Mesenchymal stem cell (in vitro differentiated cells and primary cell): ENCODE measurements around the gene EPGN.

Experiments
- DNase-seq: peaks from one replicate; pipeline ENCODE4 v3.0.0-alpha.2; 2013
- H2AFZ ChIP-seq: one replicate; pipeline ENCODE4 v1.6.1; 2013; ENCODE audit warnings: low read depth, mild to moderate bottlenecking, control low read depth, inconsistent platforms, low read length, moderate library complexity
- H2AK5ac ChIP-seq: 2 replicates; pipeline ENCODE4 v1.6.1; 2013; ENCODE audit warnings: low read length, moderate library complexity, mild to moderate bottlenecking, inconsistent platforms; ENCODE audit not compliant: severe bottlenecking
- H2BK120ac ChIP-seq: one replicate; pipeline ENCODE4 v1.6.1; 2013; ENCODE audit warnings: low read depth, mild to moderate bottlenecking, inconsistent platforms, low read length, moderate library complexity
- H2BK12ac ChIP-seq, 2 experiments: one replicate each; pipeline ENCODE4 v1.6.1; 2013; ENCODE audit warnings: inconsistent platforms in 2 of 2, low read length in 2 of 2, mild to moderate bottlenecking in 2 of 2, moderate library complexity in 2 of 2, control low read depth in 1 of 2
- H2BK15ac ChIP-seq: one replicate; pipeline ENCODE4 v1.6.1; 2013; ENCODE audit warnings: mild to moderate bottlenecking, low read depth, inconsistent platforms; ENCODE audit not compliant: poor library complexity, severe bottlenecking
- H2BK5ac ChIP-seq: 2 replicates; pipeline ENCODE4 v1.6.1; 2013; ENCODE audit warnings: low read depth, mild to moderate bottlenecking, low read length, control low read depth, inconsistent platforms; ENCODE audit not compliant: poor library complexity, severe bottlenecking
- H3K14ac ChIP-seq, 2 experiments: one replicate each; pipeline ENCODE4 v1.6.1; 2013; ENCODE audit warnings: inconsistent platforms in 2 of 2, low read length in 2 of 2, control low read depth in 1 of 2, mild to moderate bottlenecking in 1 of 2, moderate library complexity in 1 of 2
- H3K18ac ChIP-seq, 2 experiments: one replicate each; pipeline ENCODE4 v1.6.1; 2013; ENCODE audit warnings: inconsistent platforms in 2 of 2, low read length in 2 of 2, control low read depth in 1 of 2, low read depth in 1 of 2, mild to moderate bottlenecking in 1 of 2
- H3K23ac ChIP-seq, 2 experiments: one replicate each; pipeline ENCODE4 v1.6.1; 2013; ENCODE audit warnings: inconsistent platforms in 2 of 2, low read length in 2 of 2, mild to moderate bottlenecking in 2 of 2, moderate library complexity in 2 of 2, control low read depth in 1 of 2
- H3K27ac ChIP-seq: 2 replicates; pipeline ENCODE4 v1.5.1; 2013; ENCODE audit warnings: mild to moderate bottlenecking, moderate library complexity, low read length, control low read depth, inconsistent platforms; ENCODE audit not compliant: poor library complexity, severe bottlenecking
- H3K27me3 ChIP-seq, 2 experiments: 2 replicates each; pipeline versions ENCODE4 v1.6.1 to v1.7.0; 2013; ENCODE audit warnings: low read length in 2 of 2, mild to moderate bottlenecking in 2 of 2, moderate library complexity in 2 of 2, control low read depth in 1 of 2, inconsistent platforms in 1 of 2; ENCODE audit not compliant: control insufficient read depth in 1 of 2, insufficient read depth in 1 of 2
- H3K36me3 ChIP-seq, 2 experiments: 2 replicates each; pipeline versions ENCODE4 v1.6.1 to v1.7.0; 2013; ENCODE audit warnings: low read length in 2 of 2, control low read depth in 1 of 2, inconsistent platforms in 1 of 2, low read depth in 1 of 2, mild to moderate bottlenecking in 1 of 2; ENCODE audit not compliant: insufficient read depth in 2 of 2, control insufficient read depth in 1 of 2
- H3K4ac ChIP-seq, 2 experiments: one replicate each; pipeline ENCODE4 v1.6.1; 2013; ENCODE audit warnings: inconsistent platforms in 2 of 2, low read length in 2 of 2, mild to moderate bottlenecking in 2 of 2, moderate library complexity in 2 of 2, control low read depth in 1 of 2, low read depth in 1 of 2
- H3K4me1 ChIP-seq: 2 replicates; pipeline ENCODE4 v1.6.1; 2013; ENCODE audit warnings: low read depth, low read length, control low read depth; ENCODE audit not compliant: control insufficient read depth, insufficient read depth
- H3K4me2 ChIP-seq: 2 replicates; pipeline ENCODE4 v1.6.1; 2013; ENCODE audit warnings: low read length, mild to moderate bottlenecking, inconsistent platforms; ENCODE audit not compliant: poor library complexity, severe bottlenecking
- H3K4me3 ChIP-seq, 2 experiments: 2 replicates each; pipeline versions ENCODE4 v1.5.1 to v1.7.0; 2013; ENCODE audit warnings: low read length in 2 of 2, mild to moderate bottlenecking in 2 of 2, control low read depth in 1 of 2, low read depth in 1 of 2; ENCODE audit not compliant: insufficient read depth in 1 of 2
- H3K79me1 ChIP-seq: replicated peaks from 2 replicates; pipeline ENCODE4 v1.6.1; 2013; ENCODE audit warnings: mild to moderate bottlenecking, control low read depth, low read length, inconsistent platforms; ENCODE audit not compliant: poor library complexity, severe bottlenecking
- H3K9ac ChIP-seq: 2 replicates; pipeline ENCODE4 v1.7.0; 2013; ENCODE audit warnings: mild to moderate bottlenecking, low read length, moderate library complexity
- H3K9me3 ChIP-seq: 2 replicates; pipeline ENCODE4 v1.7.0; 2013; ENCODE audit warnings: mild to moderate bottlenecking, low read length; ENCODE audit not compliant: control insufficient read depth
- H4K8ac ChIP-seq: one replicate; pipeline ENCODE4 v1.6.1; 2013; ENCODE audit warnings: inconsistent platforms, mild to moderate bottlenecking, low read length, moderate library complexity
- H4K91ac ChIP-seq: one replicate; pipeline ENCODE4 v1.6.1; 2013; ENCODE audit warnings: mild to moderate bottlenecking, low read length, inconsistent platforms
- WGBS: methylation state at CpG from one replicate; pipeline ENCODE4 v1.1.7; 2013; ENCODE audit warnings: mixed read lengths; 5-methylcytosine and 5-hydroxymethylcytosine counted together

EPGN gene

GRCh38 chr4:74362347-74362746, 54.1 kb downstream of the EPGN start:
- Histone ChIP-seq H2BK5ac (no peak overlapping the region), H3K14ac (no peak overlapping the region), H3K4me3 (no peak overlapping the region), H3K4me1 (peaks cover 10% of the 10 kb centered on the region), H2BK12ac (no peak overlapping the region), H3K18ac (no peak overlapping the region), H3K36me3 (no peaks in the 10 kb centered on the region), H3K27ac (no peak overlapping the region), H3K4me2 (no peak overlapping the region), H3K4ac (no peak overlapping the region), H2AK5ac (no peak overlapping the region), H4K91ac (no peak overlapping the region), H2BK120ac (no peak overlapping the region), H3K23ac (no peak overlapping the region), H3K27me3 (peaks cover 0 to 4% of the 10 kb centered on the region in 2 experiments), H3K79me1 (no peaks in the 10 kb centered on the region), H4K8ac (no peak overlapping the region), H3K9me3 (no peaks in the 10 kb centered on the region), H2BK15ac (no peak overlapping the region), H2AFZ (no peak overlapping the region), H3K9ac (no peak overlapping the region)
- no peak for DNase-seq
- WGBS: no CpG with 5 or more reads among the region's 3 CpGs

DNA sequence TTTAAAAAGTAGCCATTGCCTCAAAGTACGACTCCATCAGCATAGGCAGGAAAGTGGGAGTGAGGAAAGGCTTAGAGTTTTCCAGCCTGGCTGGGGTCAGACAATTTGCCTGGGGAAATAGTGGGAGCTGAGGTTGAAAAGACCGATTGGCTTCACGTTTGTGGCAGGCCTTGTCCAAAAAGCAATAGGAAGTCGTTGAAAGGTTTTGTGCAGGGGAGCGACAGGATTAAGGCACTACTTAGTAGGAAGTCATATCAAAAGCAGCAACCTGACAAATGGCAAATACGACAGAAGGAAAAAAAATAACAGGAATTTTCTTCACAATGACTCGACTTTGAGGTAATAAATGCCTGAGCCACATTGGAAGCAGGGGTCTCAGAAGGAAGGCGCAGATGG, 56.0 kb downstream of the EPGN start:
- Histone ChIP-seq H3K4me3 (peak overlapping the region in 1 of 2 experiments; percentile 85), H4K8ac (no peak overlapping the region), H3K27me3 (peaks cover 0 to 4% of the 10 kb centered on the region in 2 experiments), H4K91ac (no peak overlapping the region), H2BK12ac (no peak overlapping the region), H3K23ac (no peak overlapping the region), H3K18ac (no peak overlapping the region), H3K4me1 (peaks cover 10% of the 10 kb centered on the region), H3K9ac (peak overlapping the region; percentile 79), H3K36me3 (no peaks in the 10 kb centered on the region), H3K9me3 (no peaks in the 10 kb centered on the region), H3K4ac (peak overlapping the region in 1 of 2 experiments; percentile 43), H2BK120ac (no peak overlapping the region), H3K14ac (no peak overlapping the region), H2BK15ac (peak overlapping the region; percentile 91), H2BK5ac (no peak overlapping the region), H3K79me1 (no peaks in the 10 kb centered on the region), H2AK5ac (no peak overlapping the region), H2AFZ (peak overlapping the region; percentile 37), H3K4me2 (peak overlapping the region; percentile 100), H3K27ac (no peak overlapping the region)
- DNase-seq: no peak
- WGBS: 29% methylated on average over 8 of the region's 8 CpGs

- WGBS: 2% methylated on average over 40 of the region's 40 CpGs
- no peaks in the 10 kb centered on the region for H3K79me1 ChIP-seq
- H3K9me3 ChIP-seq: no peaks in the 10 kb centered on the region
- peak within 1 kb of the TSS; percentile 79 for H3K9ac ChIP-seq
- peak within 1 kb of the TSS; percentile 100 for H3K4me2 ChIP-seq
- peak within 1 kb of the TSS; percentile 67 to 85 for H3K4me3 ChIP-seq
- H3K14ac ChIP-seq: peak within 1 kb of the TSS in 1 of 2 experiments; percentile 91
- peak within 1 kb of the TSS; percentile 55 to 87 for H3K18ac ChIP-seq
- H2BK15ac ChIP-seq: peak within 1 kb of the TSS; percentile 91
- peak within 1 kb of the TSS; percentile 86 for H2AFZ ChIP-seq
- H2BK12ac ChIP-seq: peak within 1 kb of the TSS; percentile 54 to 99
- H2AK5ac ChIP-seq: no peak within 1 kb of the TSS
- peak within 1 kb of the TSS in 1 of 2 experiments; percentile 51 for H3K4ac ChIP-seq
- no peak within 1 kb of the TSS for H3K23ac ChIP-seq
- H4K8ac ChIP-seq: peak within 1 kb of the TSS; percentile 69
- no peaks in the 10 kb centered on the region for H3K36me3 ChIP-seq
- peak within 1 kb of the TSS; percentile 38 for H2BK120ac ChIP-seq
- peak within 1 kb of the TSS; percentile 75 for H4K91ac ChIP-seq
- H3K4me1 ChIP-seq: peaks cover 10% of the 10 kb centered on the region
- no peak within 1 kb of the TSS for H2BK5ac ChIP-seq
- H3K27ac ChIP-seq: no peak within 1 kb of the TSS
- peak; percentile 95 for DNase-seq
- H3K27me3 ChIP-seq: peaks cover 0 to 4% of the 10 kb centered on the region in 2 experiments
These were observed 56.6 kb downstream of the EPGN start, which contains the start of gene EREG for GRCh38 chr4:74364652-74365491. EREG (plus strand) TSS chr4:74365145; CDS start chr4:74365309, 164 bp downstream.

DNA sequence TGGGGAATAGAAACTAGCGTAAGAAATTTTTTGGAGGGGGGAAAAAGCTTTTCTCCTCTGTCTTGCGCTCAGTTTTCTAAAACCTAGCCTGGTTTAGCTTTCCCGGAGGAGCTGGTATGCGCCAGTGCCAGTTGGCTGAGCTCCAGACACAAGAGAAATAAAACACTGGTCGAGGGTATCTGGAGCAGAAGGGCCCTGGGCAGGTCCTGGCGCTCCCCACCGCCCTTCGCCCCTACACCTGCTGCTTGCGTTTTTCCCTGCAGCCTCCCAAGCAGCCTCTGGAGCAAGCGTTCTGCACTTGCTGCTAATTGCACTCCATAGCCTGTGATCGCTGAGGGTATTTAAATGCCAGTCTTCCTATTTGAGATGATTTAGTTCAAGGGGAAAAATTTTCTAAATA, 57.5 kb downstream of the EPGN start:
- no peak overlapping the region for H2BK5ac ChIP-seq
- H2BK12ac ChIP-seq: peak overlapping the region in 1 of 2 experiments; percentile 54
- H3K9me3 ChIP-seq: no peaks in the 10 kb centered on the region
- H3K23ac ChIP-seq: no peak overlapping the region
- H3K4me1 ChIP-seq: peaks cover 10% of the 10 kb centered on the region
- H3K4me2 ChIP-seq: peak overlapping the region; percentile 66
- H3K27ac ChIP-seq: no peak overlapping the region
- no peak overlapping the region for H2BK15ac ChIP-seq
- H3K9ac ChIP-seq: peak overlapping the region; percentile 79
- H3K27me3 ChIP-seq: peaks cover 0 to 4% of the 10 kb centered on the region in 2 experiments
- DNase-seq: peak; percentile 28
- H3K36me3 ChIP-seq: no peaks in the 10 kb centered on the region
- no peaks in the 10 kb centered on the region for H3K79me1 ChIP-seq
- WGBS: 16% methylated on average over 9 of the region's 11 CpGs
- H2BK120ac ChIP-seq: no peak overlapping the region
- H3K4me3 ChIP-seq: peak overlapping the region in 1 of 2 experiments; percentile 85
- H3K14ac ChIP-seq: no peak overlapping the region
- peak overlapping the region in 1 of 2 experiments; percentile 80 for H3K18ac ChIP-seq
- H4K8ac ChIP-seq: no peak overlapping the region
- no peak overlapping the region for H3K4ac ChIP-seq
- H4K91ac ChIP-seq: peak overlapping the region; percentile 75
- peak overlapping the region; percentile 51 for H2AFZ ChIP-seq
- no peak overlapping the region for H2AK5ac ChIP-seq
